ENCODE results near the gene UVRAG. TPM values are rescaled to one million over a fixed set of nuclear protein-coding genes. Genes with fewer than 3 reads are reported as not detected.

UVRAG gene
- polyA plus RNA-seq, 3 donors, result 15.6 to 17.3 (median 16.7) TPM

- no peak for DNase-seq
Measured at GRCh38 chr11:75781296-75781695, 33.7 kb upstream of the UVRAG start.

- no peak for DNase-seq
Measured at GRCh38 chr11:75781831-75782230, 33.2 kb upstream of the UVRAG start.

GRCh38 chr11:75782540-75783263 lies 32.3 kb upstream of the UVRAG start:
- DNase-seq, result no peak

- DNase-seq, result no peak
Measured at GRCh38 chr11:75783416-75784084, 31.5 kb upstream of the UVRAG start.

- DNase-seq, result no peak
Measured at GRCh38 chr11:75784085-75784478, 30.9 kb upstream of the UVRAG start.

- DNase-seq, result no peak
Measured at GRCh38 chr11:75784506-75784905, 30.5 kb upstream of the UVRAG start.

- no peak for DNase-seq
Measured at GRCh38 chr11:75785187-75785586, 29.8 kb upstream of the UVRAG start.

- DNase-seq, result peak; percentile 36
Measured at GRCh38 chr11:75786101-75786736, 28.8 kb upstream of the UVRAG start.

- no peak for DNase-seq
Measured at GRCh38 chr11:75789521-75789920, 25.5 kb upstream of the UVRAG start.

GRCh38 chr11:75790986-75791385 lies 24.0 kb upstream of the UVRAG start:
- no peak for DNase-seq

- DNase-seq, result no peak
Measured at GRCh38 chr11:75792127-75792731, 22.8 kb upstream of the UVRAG start.

- DNase-seq, result no peak
Measured at GRCh38 chr11:75792997-75793800, 21.8 kb upstream of the UVRAG start.

- no peak for DNase-seq
Measured at GRCh38 chr11:75793966-75794365, 21.0 kb upstream of the UVRAG start.

- no peak for DNase-seq
Measured at GRCh38 chr11:75795276-75796090, 19.5 kb upstream of the UVRAG start.

- DNase-seq, result no peak
Measured at GRCh38 chr11:75796091-75796435, 18.9 kb upstream of the UVRAG start.

- no peak for DNase-seq
Measured at GRCh38 chr11:75797116-75797515, 17.9 kb upstream of the UVRAG start.

- DNase-seq, result no peak
Measured at GRCh38 chr11:75797792-75798191, 17.2 kb upstream of the UVRAG start.

- DNase-seq, result no peak
Measured at GRCh38 chr11:75800136-75800675, 14.8 kb upstream of the UVRAG start.

GRCh38 chr11:75800728-75801361 lies 14.2 kb upstream of the UVRAG start:
- DNase-seq, result no peak

GRCh38 chr11:75801362-75802020 lies 13.5 kb upstream of the UVRAG start:
- DNase-seq, result no peak
